Activated CD8-positive, alpha-beta memory T cell treated with anti-CD3 and anti-CD28 coated beads for 24 hours (primary cell): ENCODE data around the gene SHH.
"Not testable (repeated sequence)": the region's sequence is repeated elsewhere in the genome, so short reads cannot be mapped to it uniquely, and the experiment has no call there.

Experiments
- DNase-seq: peaks from one replicate; pipeline ENCODE4 v3.0.0-alpha.2; 2020

Gene SHH

DNA sequence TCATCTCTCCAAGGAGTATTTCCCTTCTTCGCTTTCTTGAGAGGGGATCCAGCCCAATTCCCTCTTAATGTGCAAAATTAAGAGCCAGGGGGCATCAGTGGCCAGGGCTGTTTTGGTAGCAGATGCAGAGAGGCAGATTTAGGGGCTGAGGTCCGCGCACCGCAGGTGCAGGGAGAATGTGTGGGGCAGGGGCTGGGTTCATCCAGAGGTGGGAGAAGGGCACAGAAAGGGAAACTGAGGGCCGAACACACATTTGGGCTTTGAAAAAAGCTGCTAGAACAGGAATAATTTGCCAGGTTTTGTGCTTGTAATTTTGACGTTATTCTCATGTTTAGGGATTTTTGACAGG, 6.5 kb upstream of the SHH start:
- no peak for DNase-seq

DNA sequence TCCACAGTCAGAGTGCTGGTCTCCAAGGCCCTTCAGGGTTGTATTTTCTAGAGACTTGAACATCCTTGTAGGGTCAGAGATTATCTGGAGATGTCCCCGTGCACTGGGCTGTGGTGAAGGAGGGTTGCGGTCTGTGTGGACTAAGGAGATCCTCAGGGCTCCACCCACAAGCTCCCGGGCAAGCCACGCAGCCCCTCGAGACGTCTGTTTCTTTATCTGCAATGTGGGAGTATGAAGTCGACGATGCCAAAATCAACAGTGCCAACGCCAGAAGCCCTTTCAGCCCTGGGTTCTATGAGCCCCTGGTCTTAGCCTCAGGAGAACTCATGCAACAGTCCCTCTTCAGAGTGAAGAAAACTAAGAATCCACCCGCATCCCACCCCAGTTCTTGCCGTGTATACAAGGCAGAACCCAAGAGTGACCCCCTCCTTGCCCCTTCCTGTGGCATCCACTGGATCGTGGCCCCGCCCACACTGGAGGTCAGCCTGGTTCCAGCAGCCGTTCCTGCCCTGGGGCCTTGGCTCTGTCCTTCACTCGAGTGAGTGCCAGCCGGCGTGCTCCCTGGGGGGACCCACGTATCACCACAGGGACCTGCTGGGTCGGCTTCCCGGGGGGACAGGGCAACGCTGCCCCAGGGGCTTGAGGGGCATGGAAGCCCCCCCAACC, 6.0 kb upstream of the SHH start:
- DNase-seq, result no peak

DNA sequence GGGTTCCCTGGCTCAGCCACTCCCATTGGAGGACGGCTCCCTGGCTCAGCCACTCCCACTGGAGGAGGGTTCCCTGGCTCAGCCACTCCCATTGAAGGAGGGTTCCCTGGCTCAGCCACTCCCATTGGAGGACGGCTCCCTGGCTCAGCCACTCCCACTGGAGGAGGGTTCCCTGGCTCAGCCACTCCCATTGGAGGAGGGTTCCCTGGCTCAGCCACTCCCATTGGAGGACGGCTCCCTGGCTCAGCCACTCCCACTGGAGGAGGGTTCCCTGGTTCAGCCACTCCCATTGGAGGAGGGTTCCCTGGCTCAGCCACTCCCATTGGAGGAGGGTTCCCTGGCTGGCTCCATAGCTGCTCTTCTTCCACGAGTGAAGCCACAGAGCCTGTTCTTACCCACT, 5.3 kb upstream of the SHH start:
- not testable (repeated sequence) for DNase-seq

DNA sequence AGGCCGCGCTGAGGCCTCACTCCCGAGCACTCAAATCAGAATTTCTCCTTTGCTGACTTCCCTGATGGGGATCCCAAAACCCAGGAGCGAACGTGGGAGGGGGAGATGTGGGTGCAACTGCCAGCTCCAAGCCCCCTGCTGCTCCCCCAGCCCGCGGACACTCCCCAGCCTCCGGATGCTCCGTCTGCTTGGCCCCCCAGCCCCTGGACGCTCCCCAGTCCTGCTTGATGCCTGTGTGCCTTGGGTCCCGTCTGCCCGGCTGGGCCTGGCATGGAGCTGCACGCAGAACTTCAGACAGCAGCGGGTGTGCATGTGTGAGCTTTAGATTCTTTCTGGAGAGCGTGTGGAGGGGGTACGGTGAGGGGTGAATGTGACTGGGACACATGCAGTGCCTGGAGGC, 4.7 kb upstream of the SHH start:
- no peak for DNase-seq

DNA sequence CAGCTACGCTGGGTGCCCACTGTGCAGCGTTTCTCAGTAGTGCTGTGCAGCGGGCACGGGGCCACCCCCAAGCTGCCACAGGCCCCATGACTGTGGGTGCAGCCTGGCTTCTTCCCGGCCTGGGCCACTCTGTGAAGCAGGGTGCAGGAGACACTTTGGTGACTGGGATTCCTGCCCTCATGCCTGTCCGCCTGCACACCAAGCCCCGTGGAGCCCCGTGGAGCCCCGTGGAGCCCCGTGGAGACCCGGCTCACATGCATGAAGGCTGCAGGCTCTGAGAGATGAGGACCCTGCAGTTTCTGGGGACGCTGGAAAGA, 3.9 kb upstream of the SHH start:
- DNase-seq, result no peak

DNA sequence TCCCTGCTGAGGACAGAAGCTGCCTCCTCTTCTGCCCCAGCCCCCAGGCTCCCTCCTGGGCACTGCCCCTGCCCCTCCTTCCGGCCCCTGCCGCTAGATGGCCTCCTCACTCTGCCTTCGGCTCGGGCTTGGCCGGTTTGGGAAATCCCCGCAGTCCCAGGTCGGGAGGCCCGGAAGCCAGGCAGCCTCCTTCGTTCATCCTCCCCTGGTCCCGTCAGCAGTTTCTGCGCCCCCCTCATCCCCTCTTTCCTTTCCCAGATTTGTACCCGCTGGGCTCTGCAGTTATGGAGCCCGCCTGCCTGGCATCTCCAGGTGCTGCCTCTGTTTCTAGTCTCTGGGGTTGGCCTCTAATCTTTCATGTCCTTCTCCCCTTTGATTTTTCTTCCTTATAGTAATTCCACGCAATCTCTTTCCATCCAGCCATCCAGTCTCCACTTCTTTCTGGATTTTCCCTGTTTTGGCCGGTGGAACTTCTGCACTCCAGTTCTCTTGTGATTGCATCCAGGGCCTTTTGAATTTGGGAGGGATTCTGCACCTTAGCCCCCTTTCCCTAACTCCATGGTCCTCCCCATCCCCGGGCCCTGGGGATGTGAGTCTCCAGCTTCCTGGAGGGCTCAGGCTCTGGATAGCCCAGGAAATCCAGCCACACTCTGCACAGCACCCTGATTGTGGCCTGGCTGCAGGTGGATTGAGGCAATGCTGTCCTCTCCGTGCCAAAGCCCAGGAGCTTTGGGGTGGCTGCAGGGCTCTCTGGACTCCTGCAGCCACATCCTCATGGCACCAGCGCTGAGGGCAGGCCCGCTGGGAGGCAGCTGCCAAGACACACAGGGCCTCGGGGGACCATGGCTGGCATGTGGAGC, 3.3 kb upstream of the SHH start:
- DNase-seq, result peak; percentile 87

DNA sequence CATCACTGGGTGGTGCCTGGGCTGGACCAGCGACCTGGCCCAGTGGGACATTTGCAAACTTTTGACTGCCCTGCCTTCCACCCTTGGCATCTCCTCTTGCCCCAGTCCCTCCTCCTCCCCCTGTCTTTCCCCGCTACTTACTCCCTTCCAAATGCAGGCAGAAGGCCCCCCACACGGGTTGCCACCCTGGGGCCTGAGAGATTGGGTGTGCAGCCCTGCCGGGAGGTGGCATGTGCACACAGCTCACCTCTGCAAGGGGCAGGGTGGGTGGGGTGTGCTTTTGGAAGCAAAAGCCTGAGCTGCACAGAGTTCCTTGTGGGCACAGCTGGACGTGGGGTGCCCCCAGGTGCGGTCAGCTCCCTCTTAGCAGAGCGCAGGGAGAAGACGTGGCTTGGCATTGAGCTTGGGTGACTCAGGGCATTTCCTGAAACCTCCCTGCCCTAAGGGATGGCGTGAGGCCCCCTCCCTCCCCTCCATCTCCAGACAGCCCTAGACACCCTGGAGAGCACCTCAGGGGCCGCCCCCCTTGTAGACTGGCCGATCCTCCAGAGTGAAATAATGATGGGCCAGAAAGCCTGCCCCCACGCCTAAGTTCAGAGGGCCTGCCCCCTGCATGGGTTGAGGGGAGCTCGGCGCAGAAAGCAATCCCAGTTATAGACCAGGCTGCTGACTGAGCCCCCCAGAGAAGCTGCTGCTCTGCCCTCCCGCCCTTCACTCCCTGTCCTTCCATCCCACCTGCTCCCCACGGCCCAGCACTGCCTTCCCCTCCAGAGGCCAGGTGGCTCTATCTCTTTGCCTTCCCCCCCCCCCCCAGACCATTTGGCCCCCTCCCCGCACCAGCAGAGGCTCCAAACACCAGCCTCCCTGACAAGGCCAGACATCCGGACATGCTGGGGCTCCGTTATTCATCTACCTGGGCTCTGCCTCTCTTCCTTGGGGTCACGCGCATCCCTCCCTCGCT, 2.3 kb upstream of the SHH start:
- no peak for DNase-seq

DNA sequence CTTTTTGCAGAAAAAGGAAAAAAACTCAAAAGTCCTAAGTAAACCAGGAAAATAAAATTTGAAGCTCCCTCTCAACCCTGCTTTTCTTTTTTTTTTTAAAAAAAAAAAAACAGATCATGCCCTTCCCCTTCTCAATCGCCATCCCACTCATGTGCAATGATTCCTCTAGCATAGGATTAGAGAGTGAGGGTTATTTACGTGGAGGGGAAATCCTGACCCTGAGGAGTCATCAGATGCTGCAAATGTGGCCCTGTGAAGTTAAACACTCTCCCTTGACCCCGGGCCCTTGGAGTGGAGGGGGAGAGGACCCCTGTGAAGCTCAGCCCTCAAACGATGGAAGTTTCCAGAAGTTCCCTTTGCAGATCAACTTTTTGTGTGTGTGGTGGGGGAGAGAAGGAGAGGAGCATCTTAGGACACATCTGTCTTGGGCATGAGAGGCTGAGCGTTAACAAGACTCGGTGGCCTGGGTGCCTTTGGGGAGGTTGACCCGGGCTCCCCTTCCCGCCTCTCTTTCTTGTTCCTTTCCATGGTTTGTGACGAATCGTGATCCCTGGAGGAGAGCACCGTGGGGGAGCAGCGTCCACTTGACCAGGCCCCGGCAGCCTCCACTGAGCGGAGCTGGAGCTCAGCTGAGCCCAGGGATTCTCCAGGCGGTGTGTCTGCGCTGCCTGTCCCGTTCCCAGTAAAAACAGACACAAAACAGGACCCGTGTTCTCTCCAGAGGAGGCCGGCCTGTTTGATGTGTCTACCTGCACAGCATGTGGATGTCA, 1.5 kb upstream of the SHH start:
- no peak for DNase-seq

DNA sequence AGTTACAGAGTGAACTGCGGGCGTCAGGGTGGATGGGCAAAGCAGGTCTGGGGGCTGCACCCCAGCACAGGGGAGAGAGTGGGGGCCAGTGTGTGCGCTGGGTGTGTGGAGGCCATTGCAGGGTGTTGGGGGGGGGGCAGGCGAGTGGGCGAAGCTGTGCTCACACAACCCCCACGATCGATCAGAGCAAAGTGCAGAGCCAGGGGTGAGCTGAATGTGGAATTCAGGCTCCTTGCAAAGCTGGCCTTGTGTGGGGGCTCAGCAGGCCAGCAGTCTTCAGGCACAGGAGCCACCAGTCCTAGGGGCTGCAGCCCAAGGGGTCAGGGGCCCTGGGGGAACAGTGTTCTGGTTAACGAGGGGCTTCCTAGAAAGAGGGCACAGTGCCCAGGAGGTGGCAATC, 862 bp upstream of the SHH start:
- no peak for DNase-seq

DNA sequence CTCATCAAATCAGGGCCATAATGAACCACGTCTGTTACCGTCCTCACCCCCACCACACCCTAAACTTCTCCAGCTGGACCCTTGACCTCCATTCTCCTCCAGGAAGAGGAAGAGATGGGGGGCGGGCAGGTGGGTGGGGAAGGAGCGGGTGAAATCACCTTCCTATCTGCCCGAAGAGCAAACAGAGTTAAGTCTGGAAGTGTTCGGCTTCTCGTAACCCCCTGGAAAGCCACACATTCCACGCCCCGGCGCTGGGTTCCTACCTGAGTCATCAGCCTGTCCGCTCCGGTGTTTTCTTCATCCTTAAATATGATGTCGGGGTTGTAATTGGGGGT, 736 bp downstream of the SHH start:
- no peak for DNase-seq

DNA sequence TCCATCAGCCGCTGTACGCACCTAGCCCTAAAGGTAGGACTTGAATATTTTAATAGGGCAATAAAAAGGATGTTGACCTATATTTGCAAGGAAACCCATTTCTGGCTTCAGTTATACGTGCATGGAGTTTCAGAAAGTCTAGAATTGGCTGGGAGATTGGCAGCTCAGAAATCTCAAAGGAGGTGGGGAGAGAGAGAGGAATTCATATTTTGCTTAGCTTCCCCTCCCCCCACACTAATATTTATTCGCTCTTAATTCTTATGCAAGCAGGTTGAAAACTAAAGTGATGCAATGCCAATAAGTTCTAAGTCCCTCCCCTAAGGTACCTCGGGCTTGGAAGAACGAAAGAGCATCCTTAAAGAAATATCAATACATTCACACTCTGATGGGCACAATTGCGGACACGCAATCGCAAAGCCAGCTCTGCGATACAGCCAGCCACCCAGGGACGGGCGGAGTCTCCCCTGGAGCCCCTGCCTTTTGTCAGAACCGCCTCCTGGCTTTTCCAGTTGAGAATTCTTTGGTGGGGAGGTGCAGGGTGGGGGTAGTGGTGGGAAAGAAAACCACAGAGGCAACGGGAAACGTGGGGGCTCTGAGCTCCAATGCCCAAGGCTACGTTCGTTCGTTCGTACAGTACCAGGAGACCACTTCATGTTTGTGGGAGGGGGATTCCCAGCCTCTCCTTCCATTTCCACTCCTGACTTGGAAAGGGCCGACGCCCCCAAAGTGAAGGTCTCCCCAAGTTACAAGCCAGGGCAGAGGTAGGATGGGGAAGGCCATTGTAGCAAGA, 1.3 kb downstream of the SHH start:
- DNase-seq, result no peak

DNA sequence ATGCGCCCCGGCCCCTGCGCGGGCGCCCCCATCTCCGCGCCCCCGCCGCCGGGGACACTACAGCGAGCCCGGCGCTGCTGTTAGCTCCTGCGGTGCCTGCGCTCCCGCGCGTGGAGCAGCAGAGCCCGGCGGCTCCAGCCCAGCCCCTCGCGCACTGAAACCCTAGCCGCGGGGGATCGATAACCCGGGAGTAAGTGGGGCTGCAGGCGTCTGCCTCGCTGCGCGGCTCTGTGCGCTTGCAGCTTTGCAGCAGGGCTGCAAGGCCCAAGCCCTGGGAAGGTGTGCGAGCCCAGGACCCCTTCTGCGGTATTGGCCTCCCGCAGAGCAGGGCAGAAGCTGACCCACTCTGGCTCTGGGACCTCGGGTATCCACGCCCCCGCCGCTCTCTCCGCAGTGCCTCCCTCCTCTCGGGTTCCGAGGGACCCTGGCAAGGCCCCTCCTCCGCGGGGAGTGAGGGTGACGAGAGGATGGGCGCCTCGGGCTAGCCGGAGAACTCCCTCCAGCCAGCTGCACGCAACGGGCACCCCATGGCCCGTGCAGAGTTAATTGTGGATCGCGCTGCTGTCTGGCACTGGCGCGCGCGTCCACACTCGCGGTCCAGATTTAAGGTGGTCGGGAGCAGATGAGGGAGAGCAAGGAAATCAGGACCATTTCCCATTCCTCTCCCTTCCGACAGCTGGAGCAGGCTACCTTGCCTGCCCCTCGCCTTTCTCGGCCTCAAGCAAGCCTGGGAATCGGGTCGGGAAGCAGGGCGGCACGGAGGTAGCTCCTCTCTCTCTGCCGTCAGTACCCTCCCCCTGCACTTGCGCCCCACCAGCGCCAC, 2.1 kb downstream of the SHH start:
- DNase-seq, result no peak

DNA sequence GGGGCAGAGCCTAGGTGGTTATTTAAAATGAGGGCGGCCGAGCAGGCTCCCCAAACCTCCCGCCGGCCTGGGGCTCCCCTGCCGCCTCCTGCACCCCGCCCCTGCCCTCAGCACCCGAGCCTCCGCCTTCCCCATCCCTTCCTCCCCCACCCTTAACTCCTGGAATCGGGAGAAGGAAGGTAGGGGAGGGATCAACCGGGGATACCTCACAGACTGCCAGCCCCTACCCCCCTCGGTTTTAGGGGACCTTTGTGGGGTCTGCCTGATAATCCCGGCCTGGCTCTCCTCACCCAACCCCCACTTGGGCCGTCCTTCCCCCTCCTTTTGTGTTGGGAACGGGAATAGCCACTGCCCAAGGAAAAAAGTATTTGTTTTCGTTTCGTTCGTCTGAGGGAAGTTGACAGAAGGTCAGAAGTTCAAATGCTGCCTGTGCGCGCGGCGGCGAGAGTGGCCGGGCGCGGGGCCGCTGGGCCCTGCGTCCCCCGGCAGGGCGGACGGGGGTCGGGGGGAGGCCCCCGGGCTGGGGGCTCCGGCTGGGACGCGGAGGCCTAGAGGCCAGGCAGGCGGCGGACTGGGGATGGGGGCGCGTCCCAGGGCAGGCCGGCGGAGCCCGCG, 2.8 kb downstream of the SHH start:
- DNase-seq, result no peak

DNA sequence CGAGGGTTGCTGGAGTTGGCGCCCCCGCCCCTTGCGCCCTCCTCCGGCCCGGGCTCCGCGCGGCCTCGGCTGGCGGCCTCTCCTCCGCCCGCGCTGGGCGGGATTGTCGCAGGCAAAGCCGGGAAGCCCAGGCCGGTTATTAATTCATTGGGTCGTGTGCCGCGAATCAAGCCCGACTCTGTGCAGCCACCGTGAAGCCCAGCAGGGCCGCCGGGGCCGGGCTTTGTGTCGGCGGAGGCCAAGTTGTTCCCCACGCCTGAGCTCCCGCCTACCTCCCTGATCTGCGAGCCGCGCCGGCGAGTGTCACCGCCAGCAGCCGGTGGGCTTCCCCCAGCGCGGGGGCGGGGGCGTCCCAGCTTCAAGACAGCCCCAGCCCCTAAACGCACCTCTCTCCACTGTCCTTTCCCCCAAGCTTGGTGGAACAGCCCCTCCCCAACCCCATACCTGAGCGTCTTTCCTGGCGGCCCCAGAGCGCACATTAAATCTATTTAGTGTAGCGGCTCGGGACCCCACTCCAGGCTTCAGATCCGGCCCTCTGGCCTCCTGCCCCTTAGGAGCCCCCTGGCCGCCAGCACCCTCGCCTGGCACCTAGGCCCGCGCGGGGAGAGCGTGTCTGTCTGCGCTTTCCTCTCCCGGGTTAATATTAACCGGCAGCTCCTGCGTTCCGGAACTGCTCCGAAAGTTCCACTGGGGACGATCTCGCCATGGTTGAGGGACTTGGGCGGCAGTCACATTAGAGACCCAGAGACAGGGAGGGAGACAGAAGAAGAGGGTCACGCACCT, 3.5 kb downstream of the SHH start:
- DNase-seq, result no peak

DNA sequence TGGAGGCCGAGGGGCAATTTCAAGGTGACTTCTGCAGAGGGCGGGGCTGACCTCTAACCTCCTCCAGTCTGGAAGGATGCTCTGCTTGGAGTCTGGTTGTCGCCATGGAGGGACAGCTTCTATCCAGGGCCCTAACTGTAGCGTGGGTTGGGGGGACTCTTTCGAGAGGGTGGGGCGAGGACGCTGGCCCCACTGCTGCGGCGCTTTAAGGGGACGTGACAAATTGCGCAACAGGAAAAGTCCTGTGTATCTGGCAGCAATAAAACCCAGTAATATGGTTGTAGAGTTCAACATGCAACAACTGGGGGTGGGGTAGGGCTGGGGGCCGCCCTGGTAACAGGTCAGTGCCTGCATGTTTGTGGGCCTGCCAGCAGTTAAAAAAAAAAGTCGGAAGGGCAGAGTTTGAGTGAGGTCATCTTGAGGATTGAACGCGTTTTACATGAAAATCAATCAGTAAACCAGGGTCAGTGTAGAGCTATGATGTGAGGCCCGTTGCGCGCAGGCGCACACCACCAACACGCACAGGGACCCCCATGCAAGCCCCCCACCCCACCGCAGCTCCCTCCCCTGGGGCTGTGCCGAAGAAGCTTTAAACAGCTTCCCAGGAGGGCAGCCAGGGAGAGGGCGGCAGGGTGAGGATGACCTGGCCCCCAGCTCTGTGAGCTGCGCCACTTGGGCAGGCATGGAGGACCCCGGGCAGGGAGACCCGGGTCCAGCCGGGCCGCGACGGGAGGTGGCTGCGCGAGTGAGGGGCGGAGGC, 4.3 kb downstream of the SHH start:
- no peak for DNase-seq

DNA sequence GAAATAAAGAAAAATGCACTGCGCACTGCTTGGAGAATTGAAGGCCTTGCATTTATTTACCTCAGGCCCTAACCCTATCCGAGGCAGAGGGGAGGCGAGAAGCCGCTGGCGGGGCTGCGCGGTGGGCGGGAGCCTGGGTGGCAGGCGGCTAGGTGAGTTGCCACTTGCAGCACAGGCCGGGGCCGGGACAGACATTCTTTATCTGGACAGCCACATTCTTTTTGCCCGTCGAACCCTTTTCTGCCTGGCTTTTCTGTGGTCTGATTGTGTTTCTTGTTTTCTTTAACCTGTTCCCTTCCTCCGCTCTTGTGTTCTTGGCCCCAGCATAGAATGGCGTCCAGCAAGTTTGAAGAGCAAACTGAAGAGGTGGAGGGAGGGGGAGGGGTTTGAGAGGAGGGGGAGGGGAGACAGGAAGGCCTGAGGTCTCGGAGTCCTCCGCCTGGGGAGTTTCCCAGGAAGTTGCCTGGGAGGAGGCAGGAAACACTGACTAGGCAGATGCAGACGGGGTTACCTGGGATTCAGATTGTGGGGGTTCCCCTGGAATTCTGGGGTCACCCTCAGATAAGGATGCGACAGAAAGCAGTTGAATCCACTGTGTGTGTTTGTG, 5.1 kb downstream of the SHH start:
- no peak for DNase-seq

DNA sequence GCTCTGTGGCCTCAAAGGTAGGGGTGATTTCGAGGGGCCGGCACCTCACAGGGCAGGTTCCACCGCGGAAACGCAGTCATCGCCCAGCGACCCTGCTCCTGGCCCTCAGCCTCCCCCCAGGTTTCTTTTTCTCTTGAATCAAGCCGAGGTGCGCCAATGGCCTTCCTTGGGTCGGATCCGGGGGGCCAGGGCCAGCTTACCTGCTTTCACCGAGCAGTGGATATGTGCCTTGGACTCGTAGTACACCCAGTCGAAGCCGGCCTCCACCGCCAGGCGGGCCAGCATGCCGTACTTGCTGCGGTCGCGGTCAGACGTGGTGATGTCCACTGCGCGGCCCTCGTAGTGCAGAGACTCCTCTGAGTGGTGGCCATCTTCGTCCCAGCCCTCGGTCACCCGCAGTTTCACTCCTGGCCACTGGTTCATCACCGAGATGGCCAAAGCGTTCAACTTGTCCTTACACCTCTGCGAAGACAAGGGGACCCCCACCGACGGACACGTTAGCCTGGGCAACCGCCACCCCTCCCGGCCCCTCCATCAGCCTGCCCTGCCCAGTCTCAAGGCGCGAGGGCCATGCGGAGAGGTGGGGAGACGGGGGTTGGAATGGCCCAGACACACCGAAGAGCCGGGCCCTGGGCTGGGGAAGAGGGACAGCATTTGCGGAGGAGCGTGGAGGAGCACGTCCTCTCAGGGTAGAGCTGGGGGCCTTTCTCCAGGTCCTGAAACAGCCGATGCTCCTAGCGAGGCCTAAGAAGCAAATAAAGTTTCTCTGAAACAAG, 6.0 kb downstream of the SHH start:
- peak; percentile 56 for DNase-seq

DNA sequence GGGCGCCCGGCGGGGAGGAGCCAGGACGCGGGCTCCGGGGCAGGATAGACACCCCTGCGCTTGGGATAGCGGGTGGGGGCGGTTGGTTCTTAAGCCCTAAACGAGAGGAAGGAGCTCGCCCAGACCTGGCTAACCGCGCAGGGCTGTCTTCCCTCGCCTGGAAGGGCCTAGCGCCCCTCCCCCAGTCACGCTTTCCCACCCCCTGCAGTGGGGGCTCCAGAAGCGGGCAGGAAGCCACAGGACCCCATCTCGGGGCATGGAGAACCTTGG, 6.5 kb downstream of the SHH start:
- no peak for DNase-seq
